Mesenchymal stem cell (in vitro differentiated cells and primary cell): ENCODE measurements around the gene SLC15A5.

Experiments used
- DNase-seq: peaks from one replicate; pipeline ENCODE4 v3.0.0-alpha.2; 2013
- H2AFZ ChIP-seq: one replicate; pipeline ENCODE4 v1.6.1; 2013; ENCODE audit warnings: low read depth, mild to moderate bottlenecking, control low read depth, inconsistent platforms, low read length, moderate library complexity
- H2AK5ac ChIP-seq: 2 replicates; pipeline ENCODE4 v1.6.1; 2013; ENCODE audit warnings: low read length, moderate library complexity, mild to moderate bottlenecking, inconsistent platforms; ENCODE audit not compliant: severe bottlenecking
- H2BK120ac ChIP-seq: one replicate; pipeline ENCODE4 v1.6.1; 2013; ENCODE audit warnings: low read depth, mild to moderate bottlenecking, inconsistent platforms, low read length, moderate library complexity
- H2BK12ac ChIP-seq, 2 experiments: one replicate each; pipeline ENCODE4 v1.6.1; 2013; ENCODE audit warnings: inconsistent platforms in 2 of 2, low read length in 2 of 2, mild to moderate bottlenecking in 2 of 2, moderate library complexity in 2 of 2, control low read depth in 1 of 2
- H2BK15ac ChIP-seq: one replicate; pipeline ENCODE4 v1.6.1; 2013; ENCODE audit warnings: mild to moderate bottlenecking, low read depth, inconsistent platforms; ENCODE audit not compliant: poor library complexity, severe bottlenecking
- H2BK5ac ChIP-seq: 2 replicates; pipeline ENCODE4 v1.6.1; 2013; ENCODE audit warnings: low read depth, mild to moderate bottlenecking, low read length, control low read depth, inconsistent platforms; ENCODE audit not compliant: poor library complexity, severe bottlenecking
- H3K14ac ChIP-seq, 2 experiments: one replicate each; pipeline ENCODE4 v1.6.1; 2013; ENCODE audit warnings: inconsistent platforms in 2 of 2, low read length in 2 of 2, control low read depth in 1 of 2, mild to moderate bottlenecking in 1 of 2, moderate library complexity in 1 of 2
- H3K18ac ChIP-seq, 2 experiments: one replicate each; pipeline ENCODE4 v1.6.1; 2013; ENCODE audit warnings: inconsistent platforms in 2 of 2, low read length in 2 of 2, control low read depth in 1 of 2, low read depth in 1 of 2, mild to moderate bottlenecking in 1 of 2
- H3K23ac ChIP-seq, 2 experiments: one replicate each; pipeline ENCODE4 v1.6.1; 2013; ENCODE audit warnings: inconsistent platforms in 2 of 2, low read length in 2 of 2, mild to moderate bottlenecking in 2 of 2, moderate library complexity in 2 of 2, control low read depth in 1 of 2
- H3K27ac ChIP-seq: 2 replicates; pipeline ENCODE4 v1.5.1; 2013; ENCODE audit warnings: mild to moderate bottlenecking, moderate library complexity, low read length, control low read depth, inconsistent platforms; ENCODE audit not compliant: poor library complexity, severe bottlenecking
- H3K27me3 ChIP-seq, 2 experiments: 2 replicates each; pipeline versions ENCODE4 v1.6.1 to v1.7.0; 2013; ENCODE audit warnings: low read length in 2 of 2, mild to moderate bottlenecking in 2 of 2, moderate library complexity in 2 of 2, control low read depth in 1 of 2, inconsistent platforms in 1 of 2; ENCODE audit not compliant: control insufficient read depth in 1 of 2, insufficient read depth in 1 of 2
- H3K36me3 ChIP-seq, 2 experiments: 2 replicates each; pipeline versions ENCODE4 v1.6.1 to v1.7.0; 2013; ENCODE audit warnings: low read length in 2 of 2, control low read depth in 1 of 2, inconsistent platforms in 1 of 2, low read depth in 1 of 2, mild to moderate bottlenecking in 1 of 2; ENCODE audit not compliant: insufficient read depth in 2 of 2, control insufficient read depth in 1 of 2
- H3K4ac ChIP-seq, 2 experiments: one replicate each; pipeline ENCODE4 v1.6.1; 2013; ENCODE audit warnings: inconsistent platforms in 2 of 2, low read length in 2 of 2, mild to moderate bottlenecking in 2 of 2, moderate library complexity in 2 of 2, control low read depth in 1 of 2, low read depth in 1 of 2
- H3K4me1 ChIP-seq: 2 replicates; pipeline ENCODE4 v1.6.1; 2013; ENCODE audit warnings: low read depth, low read length, control low read depth; ENCODE audit not compliant: control insufficient read depth, insufficient read depth
- H3K4me2 ChIP-seq: 2 replicates; pipeline ENCODE4 v1.6.1; 2013; ENCODE audit warnings: low read length, mild to moderate bottlenecking, inconsistent platforms; ENCODE audit not compliant: poor library complexity, severe bottlenecking
- H3K4me3 ChIP-seq, 2 experiments: 2 replicates each; pipeline versions ENCODE4 v1.5.1 to v1.7.0; 2013; ENCODE audit warnings: low read length in 2 of 2, mild to moderate bottlenecking in 2 of 2, control low read depth in 1 of 2, low read depth in 1 of 2; ENCODE audit not compliant: insufficient read depth in 1 of 2
- H3K79me1 ChIP-seq: replicated peaks from 2 replicates; pipeline ENCODE4 v1.6.1; 2013; ENCODE audit warnings: mild to moderate bottlenecking, control low read depth, low read length, inconsistent platforms; ENCODE audit not compliant: poor library complexity, severe bottlenecking
- H3K9ac ChIP-seq: 2 replicates; pipeline ENCODE4 v1.7.0; 2013; ENCODE audit warnings: mild to moderate bottlenecking, low read length, moderate library complexity
- H3K9me3 ChIP-seq: 2 replicates; pipeline ENCODE4 v1.7.0; 2013; ENCODE audit warnings: mild to moderate bottlenecking, low read length; ENCODE audit not compliant: control insufficient read depth
- H4K8ac ChIP-seq: one replicate; pipeline ENCODE4 v1.6.1; 2013; ENCODE audit warnings: inconsistent platforms, mild to moderate bottlenecking, low read length, moderate library complexity
- H4K91ac ChIP-seq: one replicate; pipeline ENCODE4 v1.6.1; 2013; ENCODE audit warnings: mild to moderate bottlenecking, low read length, inconsistent platforms
- WGBS: methylation state at CpG from one replicate; pipeline ENCODE4 v1.1.7; 2013; ENCODE audit warnings: mixed read lengths; 5-methylcytosine and 5-hydroxymethylcytosine counted together

The SLC15A5 gene

GRCh38 chr12:16243487-16244412 lies 33.7 kb downstream of the SLC15A5 start:
- 78% methylated on average over 5 of the region's 9 CpGs for WGBS
- Histone ChIP-seq H3K14ac (no peak overlapping the region), H2BK120ac (no peak overlapping the region), H2AFZ (no peak overlapping the region), H3K18ac (no peak overlapping the region), H4K8ac (no peak overlapping the region), H3K27me3 (no peaks in the 10 kb centered on the region), H2AK5ac (no peak overlapping the region), H3K27ac (no peak overlapping the region), H3K9me3 (no peaks in the 10 kb centered on the region), H2BK5ac (no peak overlapping the region), H2BK12ac (no peak overlapping the region), H4K91ac (no peak overlapping the region), H3K4me2 (no peak overlapping the region), H3K4ac (no peak overlapping the region), H3K36me3 (no peaks in the 10 kb centered on the region), H3K23ac (no peak overlapping the region), H3K9ac (no peak overlapping the region), H3K4me1 (no peaks in the 10 kb centered on the region), H2BK15ac (no peak overlapping the region), H3K4me3 (no peak overlapping the region), H3K79me1 (no peaks in the 10 kb centered on the region)
- no peak for DNase-seq

GRCh38 chr12:16241346-16241745 lies 36.1 kb downstream of the SLC15A5 start:
- no peaks in the 10 kb centered on the region for H3K27me3 ChIP-seq

GRCh38 chr12:16238661-16239060 lies 38.8 kb downstream of the SLC15A5 start:
- no peak overlapping the region for H3K9ac ChIP-seq
- H3K4me3 ChIP-seq: no peak overlapping the region
- H2BK120ac ChIP-seq: no peak overlapping the region
- H3K27ac ChIP-seq: no peak overlapping the region
- H3K4me1 ChIP-seq: no peaks in the 10 kb centered on the region
- WGBS: 50% methylated on average over 1 of the region's 2 CpGs
- H3K4me2 ChIP-seq: no peak overlapping the region
- H3K23ac ChIP-seq: no peak overlapping the region
- no peak overlapping the region for H2BK5ac ChIP-seq
- H3K18ac ChIP-seq: no peak overlapping the region
- H3K14ac ChIP-seq: no peak overlapping the region
- no peaks in the 10 kb centered on the region for H3K27me3 ChIP-seq
- no peak overlapping the region for H2AK5ac ChIP-seq
- no peaks in the 10 kb centered on the region for H3K79me1 ChIP-seq
- no peak for DNase-seq
- H3K9me3 ChIP-seq: no peaks in the 10 kb centered on the region
- H3K4ac ChIP-seq: no peak overlapping the region
- H2BK12ac ChIP-seq: no peak overlapping the region
- no peak overlapping the region for H4K91ac ChIP-seq
- H2BK15ac ChIP-seq: no peak overlapping the region
- no peak overlapping the region for H2AFZ ChIP-seq
- H3K36me3 ChIP-seq: no peaks in the 10 kb centered on the region
- no peak overlapping the region for H4K8ac ChIP-seq

More at GRCh38 chr12:16241346-16241745, 36.1 kb downstream of the SLC15A5 start:
- Histone ChIP-seq H4K91ac (no peak overlapping the region), H3K4me3 (no peak overlapping the region), H3K23ac (no peak overlapping the region), H3K79me1 (no peaks in the 10 kb centered on the region), H3K36me3 (no peaks in the 10 kb centered on the region), H3K27ac (no peak overlapping the region), H2BK12ac (no peak overlapping the region), H2AFZ (no peak overlapping the region), H2BK15ac (no peak overlapping the region), H3K14ac (no peak overlapping the region), H3K4me2 (no peak overlapping the region), H2BK5ac (no peak overlapping the region), H3K4me1 (no peaks in the 10 kb centered on the region), H3K4ac (no peak overlapping the region), H2BK120ac (no peak overlapping the region), H2AK5ac (no peak overlapping the region), H3K9me3 (no peaks in the 10 kb centered on the region), H3K18ac (no peak overlapping the region), H4K8ac (no peak overlapping the region), H3K9ac (no peak overlapping the region)
- 94% methylated on average over 3 of the region's 4 CpGs for WGBS
- DNase-seq: no peak

- no peaks in the 10 kb centered on the region for H3K36me3 ChIP-seq
- no peak overlapping the region for H2BK5ac ChIP-seq
- H3K4me3 ChIP-seq: no peak overlapping the region
- no peak overlapping the region for H2AFZ ChIP-seq
- no peak overlapping the region for H4K91ac ChIP-seq
- H3K4me1 ChIP-seq: no peaks in the 10 kb centered on the region
- no peak overlapping the region for H2BK12ac ChIP-seq
- no peak overlapping the region for H3K4me2 ChIP-seq
- H3K18ac ChIP-seq: no peak overlapping the region
- no peak overlapping the region for H2BK15ac ChIP-seq
- no CpG with 5 or more reads among the region's 1 CpG for WGBS
- no peak overlapping the region for H2AK5ac ChIP-seq
- peaks cover 19% of the 10 kb centered on the region for H3K9me3 ChIP-seq
- H3K23ac ChIP-seq: no peak overlapping the region
- no peak overlapping the region for H3K9ac ChIP-seq
- DNase-seq: no peak
- H4K8ac ChIP-seq: no peak overlapping the region
- H3K79me1 ChIP-seq: no peaks in the 10 kb centered on the region
- H3K27ac ChIP-seq: no peak overlapping the region
- H2BK120ac ChIP-seq: no peak overlapping the region
- H3K4ac ChIP-seq: no peak overlapping the region
- no peaks in the 10 kb centered on the region for H3K27me3 ChIP-seq
- H3K14ac ChIP-seq: no peak overlapping the region
Measured at GRCh38 chr12:16229676-16230075, 47.8 kb downstream of the SLC15A5 start.
